Retina (tissue), 1 donor: ENCODE data around the gene GBX2.

Experiments
- DNase-seq: peaks from one replicate; pipeline ENCODE4 v3.0.0-alpha.2; 2016

The GBX2 gene

GRCh38 chr2:236168110-236169080 lies at the start of gene GBX2:
Gene GBX2, minus strand, starts transcription at chr2:236168386. Its CDS starts 415 bp downstream, at chr2:236167971.
- DNase-seq = peak; percentile 79

DNA sequence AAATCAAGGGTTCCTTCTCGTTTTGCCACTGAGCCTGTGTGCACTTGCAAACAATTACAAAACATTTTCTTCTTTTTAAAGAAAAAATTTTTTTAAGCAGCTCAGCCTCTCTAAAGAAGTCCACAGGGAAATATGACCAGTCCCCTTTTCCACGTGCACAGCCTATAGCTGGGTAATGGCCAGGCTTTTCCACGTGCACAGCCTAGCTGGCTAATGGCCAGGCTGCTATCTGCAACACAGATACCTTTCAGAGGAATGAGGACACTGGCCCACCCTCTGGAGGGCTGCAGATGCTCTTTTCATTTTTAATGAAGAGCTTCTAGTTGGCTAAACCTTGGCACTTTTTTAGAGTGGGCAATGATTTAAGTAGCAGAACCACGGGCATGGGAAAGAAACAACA lies 49.7 kb upstream of the GBX2 start:
- peak; percentile 48 for DNase-seq

DNA sequence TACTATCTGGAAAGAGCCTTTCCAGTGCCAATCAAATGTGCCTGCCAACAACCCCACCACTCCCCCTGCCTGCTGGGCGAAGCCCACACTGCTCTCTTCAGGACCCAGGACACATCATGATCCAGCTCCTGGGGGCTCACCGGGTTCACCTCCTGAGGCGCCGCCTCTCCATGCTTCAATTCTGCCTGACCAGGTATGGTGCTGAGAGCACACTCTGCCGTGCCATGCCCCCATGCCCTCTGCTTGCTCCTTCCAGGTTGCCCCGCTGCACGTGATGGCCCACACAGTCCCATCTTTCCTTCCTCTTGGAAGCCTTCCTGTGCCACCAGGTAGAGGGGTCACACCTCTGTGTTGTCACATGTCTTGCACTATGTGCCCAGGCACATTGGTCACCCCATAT lies 48.5 kb upstream of the GBX2 start:
- no peak for DNase-seq

- no peak for DNase-seq
Observed at GRCh38 chr2:236215761-236216333, 47.7 kb upstream of the GBX2 start.

GRCh38 chr2:236215196-236215595 lies 47.0 kb upstream of the GBX2 start:
- no peak for DNase-seq

GRCh38 chr2:236214376-236214995 lies 46.3 kb upstream of the GBX2 start:
- DNase-seq = peak; percentile 36

DNA sequence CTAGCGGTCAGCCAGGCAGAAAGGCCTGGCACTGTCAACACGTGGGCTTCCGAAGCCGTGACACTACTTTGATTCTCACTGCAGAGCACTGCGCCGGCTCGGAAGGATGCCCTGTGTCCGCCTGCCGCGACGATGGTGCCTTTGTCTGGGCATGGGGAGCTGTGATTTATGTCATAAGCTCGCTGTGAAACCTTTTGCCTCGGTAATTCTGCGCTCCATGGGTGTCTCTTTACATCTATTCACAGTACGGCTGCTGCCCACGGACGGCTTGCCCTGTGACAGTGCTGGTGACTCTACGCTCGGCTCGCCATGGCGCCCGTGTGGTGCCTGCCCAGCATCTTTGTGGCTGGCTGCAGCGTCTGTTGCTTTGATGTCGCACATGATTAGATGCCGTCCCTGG lies 43.1 kb upstream of the GBX2 start:
- DNase-seq = peak; percentile 59

DNA sequence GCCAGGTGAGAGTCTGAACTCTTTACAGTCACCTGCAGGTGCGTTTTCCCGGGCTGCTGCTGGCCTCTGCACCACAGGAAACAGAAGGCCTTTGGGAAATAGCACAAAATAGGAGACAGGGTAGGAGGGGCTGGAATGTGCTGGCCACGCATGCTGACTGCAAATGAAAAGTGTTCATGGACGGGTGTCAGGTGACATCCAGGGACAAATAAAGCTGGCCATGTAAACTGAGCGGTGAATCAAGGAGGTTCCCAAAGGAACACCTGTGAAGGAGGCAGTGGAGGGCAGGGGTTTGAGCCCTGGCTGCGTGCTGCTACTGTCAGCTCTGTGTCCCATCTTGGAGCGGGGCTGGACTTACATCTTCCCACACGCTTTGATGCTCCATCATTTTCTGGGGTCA lies 42.4 kb upstream of the GBX2 start:
- no peak for DNase-seq

GRCh38 chr2:236209996-236210395 lies 41.8 kb upstream of the GBX2 start:
- DNase-seq = no peak

- DNase-seq = no peak
Observed at GRCh38 chr2:236209535-236209934, 41.3 kb upstream of the GBX2 start.

DNA sequence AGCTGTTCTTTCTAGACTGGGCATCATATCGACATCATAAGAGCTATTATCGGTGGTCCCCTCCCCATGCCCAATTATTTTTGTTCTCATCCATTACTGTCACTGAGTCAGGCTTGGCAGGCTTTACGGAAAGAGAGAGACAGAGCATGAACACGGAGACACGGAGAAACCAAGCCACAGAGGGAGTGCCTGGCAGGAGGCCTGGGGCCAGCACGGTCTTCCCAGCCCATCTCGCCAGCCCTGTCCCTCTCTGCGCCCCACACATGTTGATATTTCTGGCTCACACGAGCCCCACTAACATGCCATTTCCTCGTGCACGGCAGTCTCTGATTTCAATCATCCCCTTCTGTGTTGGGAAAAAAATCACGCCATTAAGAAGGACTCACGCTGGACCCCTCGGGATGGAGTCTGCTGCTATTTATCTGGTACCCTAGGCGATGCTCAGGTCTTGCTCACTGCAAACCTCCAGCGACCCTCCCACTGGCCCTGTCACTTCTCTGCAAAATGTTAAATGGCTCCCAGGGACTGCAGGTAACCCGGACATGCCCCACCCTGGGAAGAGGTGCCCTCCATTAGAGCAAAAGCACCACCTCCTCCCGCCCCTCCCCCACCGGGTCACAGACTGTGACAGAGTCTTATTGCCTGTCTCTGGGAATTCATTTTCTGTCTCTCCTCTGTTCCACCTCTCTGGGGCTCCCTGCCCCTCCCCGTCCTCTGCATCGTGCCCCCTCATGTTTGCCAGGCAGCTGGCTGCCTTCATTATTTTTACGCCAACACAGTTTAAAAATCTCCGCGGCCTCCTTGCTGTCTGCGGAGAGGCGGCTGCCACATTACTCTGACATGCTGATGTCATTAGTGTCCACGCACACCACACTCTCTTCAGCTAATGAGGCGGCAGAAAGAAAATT lies 40.1 kb upstream of the GBX2 start:
- peak; percentile 58 for DNase-seq

DNA sequence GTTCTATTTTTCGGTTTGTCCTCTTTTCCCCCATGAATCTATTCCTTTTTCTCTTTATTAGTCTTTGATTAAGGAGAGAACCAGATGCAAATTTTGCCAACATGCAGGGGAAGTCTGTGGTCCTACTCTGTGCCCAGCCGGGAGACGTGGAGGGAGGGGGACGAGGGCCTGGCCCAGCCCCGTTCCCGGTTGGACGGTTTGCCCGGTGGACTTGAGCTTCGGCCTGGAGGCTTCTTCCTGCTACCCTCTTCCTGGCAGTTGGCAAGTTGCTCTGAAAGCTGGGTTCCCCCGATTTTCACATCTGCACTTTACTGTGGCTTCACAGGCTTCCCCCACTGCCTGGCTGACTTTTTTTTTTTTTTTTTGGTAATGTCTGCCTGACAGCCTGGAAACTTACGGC lies 39.3 kb upstream of the GBX2 start:
- DNase-seq = no peak

DNA sequence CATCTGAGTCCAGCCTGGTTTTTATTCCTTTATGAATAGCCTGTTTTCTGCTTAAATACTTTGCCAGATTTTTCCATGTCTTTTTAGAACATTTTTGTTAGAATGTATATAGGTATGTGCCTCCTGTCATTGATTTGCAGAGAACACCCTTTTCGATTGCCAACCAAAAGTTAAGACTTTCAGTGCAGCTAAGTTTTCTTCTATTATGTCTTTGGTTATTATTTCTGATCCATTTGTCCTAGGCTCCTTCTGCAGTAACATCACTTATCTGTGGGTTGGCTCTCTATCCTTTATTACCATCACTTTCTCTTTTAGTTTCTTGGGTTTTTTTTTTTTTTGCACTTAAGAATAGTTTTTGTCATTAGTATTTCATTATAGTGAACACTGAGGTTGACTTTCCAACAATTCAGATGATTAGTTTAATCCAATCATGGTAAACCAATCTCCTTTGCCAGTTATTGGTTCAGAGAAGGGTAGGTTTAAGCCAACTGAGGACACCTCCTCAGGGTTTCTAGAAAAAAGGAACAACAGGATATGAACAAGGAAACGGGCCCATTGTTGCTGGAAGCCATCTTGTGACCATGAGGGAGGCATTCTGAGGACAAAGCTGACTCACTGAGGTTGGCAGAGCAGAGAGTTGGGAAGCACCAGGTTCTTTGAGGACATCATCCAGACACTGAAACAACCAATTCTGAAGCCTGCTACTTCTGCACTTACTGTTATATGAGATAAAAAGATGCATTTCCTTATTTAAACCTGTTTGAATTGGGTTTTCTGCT lies 37.9 kb upstream of the GBX2 start:
- DNase-seq = no peak

DNA sequence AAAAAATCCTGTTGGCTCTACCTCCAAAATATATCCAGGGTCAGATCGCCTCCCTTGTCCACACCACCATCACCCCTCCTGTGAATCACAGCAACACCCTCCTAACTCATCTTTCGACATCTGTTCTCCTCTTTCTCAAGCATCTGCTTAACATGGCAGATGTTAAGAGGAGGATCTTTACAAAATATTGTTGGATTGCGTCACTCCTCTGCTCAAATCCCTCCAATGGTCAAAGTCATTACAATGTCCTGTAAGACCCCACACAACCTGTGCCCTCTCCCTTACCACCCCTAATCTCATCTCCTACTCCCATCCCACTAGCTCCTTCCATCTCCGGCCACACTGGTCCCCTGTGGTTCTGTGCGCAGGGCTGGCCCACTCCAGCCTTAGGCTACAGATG lies 36.8 kb upstream of the GBX2 start:
- no peak for DNase-seq

GRCh38 chr2:236200378-236200777 lies 32.2 kb upstream of the GBX2 start:
- DNase-seq = no peak

GRCh38 chr2:236196366-236196765 lies 28.2 kb upstream of the GBX2 start:
- DNase-seq = no peak

DNA sequence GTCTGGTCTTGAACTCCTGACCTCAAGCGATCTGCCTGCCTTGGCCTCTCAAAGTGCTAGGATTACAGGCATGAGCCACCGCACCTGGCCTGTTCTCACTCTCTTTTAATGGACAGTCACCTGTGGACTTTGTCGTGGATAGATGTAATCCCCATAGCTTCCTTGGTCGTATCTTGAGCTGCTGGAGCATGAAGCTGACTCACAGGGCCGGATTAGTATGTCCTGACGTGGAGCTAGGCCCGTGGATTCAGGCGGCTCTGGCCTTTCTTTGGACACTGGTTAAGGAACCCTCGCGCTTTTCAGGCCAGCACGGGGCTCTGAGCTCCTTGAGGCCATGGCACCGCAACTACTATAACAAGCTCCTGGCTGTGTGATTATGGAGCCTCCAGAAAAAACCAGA lies 27.5 kb upstream of the GBX2 start:
- no peak for DNase-seq

GRCh38 chr2:236194786-236195185 lies 26.6 kb upstream of the GBX2 start:
- DNase-seq = no peak

DNA sequence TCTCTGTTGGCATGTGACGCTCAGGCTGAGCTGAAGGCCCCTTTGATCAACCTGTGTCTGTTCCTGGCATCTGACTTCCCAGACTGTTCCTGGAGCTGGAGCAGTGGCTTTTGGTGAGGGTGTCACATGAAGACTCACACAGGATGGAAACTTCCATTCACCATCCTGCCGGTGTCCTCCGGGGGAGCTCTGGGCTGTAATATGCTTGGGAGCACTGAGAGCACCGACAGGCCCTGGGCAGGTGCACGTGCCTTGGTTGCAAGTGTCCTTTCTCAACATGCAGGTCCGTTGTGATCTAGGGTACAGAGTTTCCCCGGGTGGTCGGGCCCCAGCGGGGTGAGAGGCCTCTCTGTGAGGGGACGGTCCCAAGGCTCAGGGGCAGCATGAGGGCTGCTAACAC lies 24.8 kb upstream of the GBX2 start:
- DNase-seq = no peak

GRCh38 chr2:236190674-236191073 lies 22.5 kb upstream of the GBX2 start:
- DNase-seq = no peak

DNA sequence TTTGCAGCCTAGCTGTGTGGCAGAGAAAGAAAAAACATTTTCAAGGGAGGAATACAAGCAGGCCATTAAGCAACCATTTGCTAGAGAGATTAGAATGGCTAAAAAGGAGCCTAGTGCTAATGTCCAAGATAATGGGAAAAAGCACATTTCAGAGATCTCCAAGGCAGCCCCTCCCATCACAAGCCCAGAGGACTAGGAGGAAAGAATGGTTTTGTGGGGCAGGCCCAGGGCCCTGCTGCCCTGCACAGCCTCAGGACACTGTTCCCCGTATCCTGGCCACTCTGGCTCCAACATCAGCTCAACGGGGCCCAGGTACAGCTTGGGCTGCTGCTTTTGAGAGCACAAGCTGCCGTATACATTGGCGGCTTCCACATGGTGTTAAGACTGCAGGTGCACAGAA lies 16.5 kb upstream of the GBX2 start:
- DNase-seq = no peak

DNA sequence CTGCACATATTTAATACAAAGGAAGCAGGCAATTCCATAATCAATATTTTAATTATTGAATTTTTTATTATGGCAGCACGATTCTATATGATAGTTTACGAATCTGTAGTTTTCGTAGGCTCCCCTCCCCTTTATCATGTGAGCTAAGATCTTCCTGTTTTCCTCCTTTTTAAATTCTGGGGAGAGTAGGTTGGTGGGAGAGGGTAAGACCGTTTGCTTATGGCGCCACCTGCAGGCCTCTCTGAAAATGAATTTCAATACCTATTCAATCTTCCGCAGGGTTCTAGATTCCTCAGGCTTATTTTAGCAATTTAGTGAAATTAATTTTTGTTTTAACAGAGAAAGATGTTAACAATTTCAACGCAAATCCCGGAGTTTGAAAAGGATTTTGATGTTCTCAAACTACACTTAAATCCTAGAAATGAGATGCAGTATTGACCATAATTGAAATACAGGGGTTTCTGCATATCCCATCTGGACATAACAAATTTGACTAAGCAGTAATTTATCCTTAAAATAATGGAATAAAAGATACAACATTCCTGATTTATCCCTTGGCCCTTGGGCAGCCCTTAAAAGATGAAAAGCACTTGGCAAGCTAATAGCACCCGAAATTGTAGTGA lies 12.8 kb upstream of the GBX2 start:
- DNase-seq = peak; percentile 78
